GM18520 (cell line): ENCODE measurements around the gene RAB11B.
"Not testable (repeated sequence)": the region's sequence is repeated elsewhere in the genome, so short reads cannot be mapped to it uniquely, and the experiment has no call there.

Experiments used
- ATAC-seq: cut with Tn5 transposase; IDR thresholded peaks from one replicate; pipeline ENCODE4 v1.9.1; 2021; ENCODE audit not compliant: unreplicated experiment

The RAB11B gene

DNA sequence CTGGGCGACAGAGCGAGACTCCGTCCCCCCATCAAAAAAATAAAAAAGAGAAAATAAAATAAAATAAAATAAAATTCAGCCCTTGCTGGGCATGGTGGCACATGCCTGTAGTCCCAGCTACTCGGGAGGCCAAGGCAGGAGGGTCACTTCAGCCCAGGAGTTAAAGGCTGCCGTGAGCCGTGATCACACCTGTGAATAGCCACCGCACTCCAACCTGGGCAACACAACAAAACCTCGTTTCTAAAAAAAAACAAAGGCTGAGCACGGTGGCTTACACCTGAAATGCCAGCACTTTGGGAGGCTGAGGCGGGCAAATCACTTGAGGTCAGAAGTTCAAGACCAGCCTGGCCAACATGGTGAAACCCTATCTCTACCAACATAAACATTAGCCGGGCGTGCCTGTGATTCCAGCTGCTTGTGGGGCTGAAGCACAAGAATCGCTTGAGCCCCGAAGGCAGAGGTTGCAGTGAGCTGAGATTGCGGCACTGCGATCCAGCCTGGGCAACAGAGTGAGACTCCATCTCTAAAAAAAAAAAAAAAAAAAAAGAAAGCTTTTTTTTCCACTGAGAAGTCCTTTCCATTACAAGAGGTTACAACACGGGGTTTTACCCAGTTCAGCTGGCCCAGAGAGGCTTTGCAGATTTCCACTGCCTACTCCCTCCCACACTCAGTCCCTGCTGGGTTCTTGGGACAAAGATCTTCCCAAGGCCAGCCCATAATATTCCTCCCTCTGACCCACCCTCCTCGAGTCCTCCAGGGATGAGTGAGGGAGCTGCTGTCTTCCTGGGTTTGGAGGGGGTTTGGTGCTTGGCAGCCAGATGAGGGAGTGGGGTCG is 19.8 kb upstream of the RAB11B start:
- no peak for ATAC-seq

- ATAC-seq, result no peak
Measured at GRCh38 chr19:8371011-8371804, 19.0 kb upstream of the RAB11B start.

DNA sequence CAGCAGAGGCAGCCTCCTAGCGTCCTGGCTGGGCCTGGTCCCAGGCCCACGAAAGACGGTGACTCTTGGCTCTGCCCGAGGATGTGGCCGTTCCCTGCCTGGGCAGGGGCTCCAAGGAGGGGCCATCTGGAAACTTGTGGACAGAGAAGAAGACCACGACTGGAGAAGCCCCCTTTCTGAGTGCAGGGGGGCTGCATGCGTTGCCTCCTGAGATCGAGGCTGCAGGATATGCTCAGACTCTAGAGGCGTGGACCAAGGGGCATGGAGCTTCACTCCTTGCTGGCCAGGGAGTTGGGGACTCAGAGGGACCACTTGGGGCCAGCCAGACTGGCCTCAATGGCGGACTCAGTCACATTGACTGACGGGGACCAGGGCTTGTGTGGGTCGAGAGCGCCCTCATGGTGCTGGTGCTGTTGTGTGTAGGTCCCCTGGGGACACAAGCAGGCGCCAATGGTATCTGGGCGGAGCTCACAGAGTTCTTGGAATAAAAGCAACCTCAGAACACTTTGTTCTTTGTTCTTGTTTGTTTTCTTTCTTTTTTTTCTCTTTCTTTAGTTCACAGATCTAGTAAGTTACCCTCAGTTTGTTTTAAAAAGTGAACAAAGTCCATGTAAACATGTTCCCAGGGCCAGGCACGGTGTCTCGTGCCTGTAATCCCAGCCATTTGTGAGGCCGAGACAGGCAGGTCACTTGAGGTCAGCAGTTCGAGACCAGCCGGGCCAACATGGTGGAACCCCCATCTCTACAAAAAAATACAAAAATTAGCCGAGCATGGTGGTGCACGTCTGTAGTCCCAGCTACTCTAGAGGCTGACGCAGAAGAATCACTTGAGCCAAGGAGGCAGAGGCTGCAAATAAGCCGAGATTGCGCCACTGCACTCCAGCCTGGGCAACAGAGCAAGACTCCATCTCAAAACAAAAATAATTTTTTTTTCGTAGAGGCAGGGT is 16.0 kb upstream of the RAB11B start:
- no peak for ATAC-seq

DNA sequence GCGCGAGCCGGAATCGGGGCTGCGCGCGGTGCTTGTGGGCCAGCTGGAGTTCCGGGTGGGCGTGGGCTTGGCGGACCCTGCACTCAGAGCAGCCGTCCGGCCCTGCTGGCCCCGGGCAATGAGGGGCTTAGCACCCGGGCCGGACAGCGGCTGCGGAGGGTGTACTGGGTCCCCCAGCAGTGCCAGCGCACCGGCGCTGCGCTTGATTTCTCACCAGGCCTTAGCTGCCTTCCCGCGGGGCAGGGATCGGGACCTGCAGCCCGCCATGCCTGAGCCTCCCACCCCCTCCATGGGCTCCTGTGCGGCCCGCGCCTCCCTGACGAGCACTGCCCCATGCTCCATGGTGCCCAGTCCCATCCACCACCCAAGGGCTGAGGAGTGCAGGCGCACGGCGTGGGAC is 14.4 kb upstream of the RAB11B start:
- ATAC-seq, result not testable (repeated sequence)

GRCh38 chr19:8376373-8376974 is 13.7 kb upstream of the RAB11B start:
- not testable (repeated sequence) for ATAC-seq

DNA sequence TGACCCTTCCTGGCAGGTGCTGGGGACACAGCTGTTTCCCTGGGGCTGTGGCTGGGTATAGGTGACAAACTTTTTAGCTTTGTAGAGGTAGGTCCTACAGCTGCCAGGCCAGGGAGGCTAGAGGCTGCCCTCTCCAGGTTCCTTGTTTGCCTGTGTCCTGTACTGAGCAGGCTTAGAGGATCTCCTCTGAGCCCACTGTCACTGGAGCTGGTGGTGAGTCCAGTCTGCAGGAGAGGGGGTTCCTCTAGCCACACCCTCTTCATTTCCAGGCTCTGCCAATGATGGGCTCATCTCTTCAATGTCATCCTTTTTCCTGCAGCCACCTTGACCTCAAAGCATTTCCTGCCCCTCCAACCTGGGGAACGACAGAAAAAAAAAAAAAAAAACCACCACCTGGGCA is 12.6 kb upstream of the RAB11B start:
- ATAC-seq, result no peak

- ATAC-seq, result not testable (repeated sequence)
Measured at GRCh38 chr19:8379156-8379891, 10.8 kb upstream of the RAB11B start.

DNA sequence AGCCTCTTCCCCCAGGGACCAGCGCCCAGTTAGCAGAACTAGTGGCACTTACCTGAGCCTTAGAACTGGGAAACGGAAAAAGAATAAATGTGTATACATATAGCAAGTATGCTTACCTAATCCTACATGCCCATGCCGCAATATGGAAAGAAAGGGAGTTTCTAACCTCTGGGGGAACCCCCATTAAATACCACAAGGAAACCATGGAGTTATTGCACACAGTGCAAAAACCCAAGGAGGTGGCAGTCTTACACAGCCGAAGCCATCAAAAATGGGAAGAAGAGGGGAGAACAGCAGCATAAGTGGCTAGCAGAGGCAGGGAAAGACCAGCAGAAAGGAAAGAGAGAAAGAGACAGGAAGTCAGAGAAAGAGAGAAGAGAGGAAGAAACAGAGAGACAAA is 5.6 kb upstream of the RAB11B start:
- ATAC-seq, result not testable (repeated sequence)

DNA sequence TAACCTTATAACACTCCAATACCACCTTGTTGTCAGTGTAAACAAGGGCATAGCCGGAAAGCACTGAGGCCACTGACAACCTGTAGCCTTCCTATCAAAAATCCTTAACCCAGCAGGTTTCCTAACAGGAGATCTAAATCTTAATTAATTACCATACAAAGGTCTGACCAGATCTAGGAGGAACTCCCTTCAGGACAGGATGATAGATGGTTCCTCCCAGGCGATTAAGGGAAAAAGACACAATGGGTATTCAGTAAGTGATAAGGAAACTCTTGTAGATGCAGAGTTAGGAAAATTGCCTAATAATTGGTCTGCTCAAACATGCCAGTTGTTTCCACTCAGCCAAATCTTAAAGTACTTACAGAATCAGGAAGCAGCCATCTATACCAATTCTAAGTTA is 5.1 kb upstream of the RAB11B start:
- not testable (repeated sequence) for ATAC-seq

- ATAC-seq, result not testable (repeated sequence)
Measured at GRCh38 chr19:8385566-8385965, 4.6 kb upstream of the RAB11B start.

DNA sequence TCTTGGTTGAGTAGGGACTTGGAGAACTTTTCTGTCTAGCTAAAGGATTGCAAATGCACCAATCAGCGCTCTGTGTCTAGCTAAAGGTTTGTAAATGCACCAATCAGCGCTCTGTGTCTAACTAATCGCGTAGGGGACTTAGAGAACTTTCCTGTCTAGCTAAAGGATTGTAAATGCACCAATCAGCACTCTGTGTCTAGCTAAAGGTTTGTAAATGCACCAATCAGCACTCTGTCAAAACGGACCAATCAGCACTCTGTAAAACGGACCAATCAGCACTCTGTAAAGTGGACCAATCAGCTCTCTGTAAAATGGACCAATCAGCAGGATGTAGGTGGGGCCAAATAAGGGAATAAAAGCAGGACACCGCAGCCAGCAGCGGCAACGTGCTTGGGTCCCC is 3.7 kb upstream of the RAB11B start:
- not testable (repeated sequence) for ATAC-seq

DNA sequence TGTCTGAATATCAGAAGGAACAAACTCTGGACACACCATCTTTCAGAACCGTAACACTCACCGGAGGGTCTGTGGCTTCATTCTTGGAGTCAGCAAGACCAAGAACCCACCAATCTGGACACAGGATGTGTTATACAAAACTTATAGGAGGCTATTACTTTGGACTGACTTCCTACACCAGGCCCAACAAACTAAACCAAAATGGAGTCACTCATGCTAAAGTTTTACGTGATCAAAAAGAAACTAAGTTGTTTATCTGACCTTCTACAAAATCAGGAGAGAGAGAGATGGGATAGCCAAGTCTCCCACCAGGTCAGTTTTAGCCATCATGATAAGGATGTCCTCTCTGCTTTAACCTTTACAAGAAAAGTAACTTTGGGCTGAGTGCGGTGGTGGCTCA is 3.2 kb upstream of the RAB11B start:
- ATAC-seq, result no peak

GRCh38 chr19:8387688-8388611 is 2.2 kb upstream of the RAB11B start:
- ATAC-seq, result no peak

GRCh38 chr19:8388612-8388958 is 1.6 kb upstream of the RAB11B start:
- ATAC-seq, result no peak

- no peak for ATAC-seq
Measured at GRCh38 chr19:8390617-8390981, 439 bp downstream of the RAB11B start.

GRCh38 chr19:8391198-8392016 is 1.2 kb downstream of the RAB11B start:
- no peak for ATAC-seq

DNA sequence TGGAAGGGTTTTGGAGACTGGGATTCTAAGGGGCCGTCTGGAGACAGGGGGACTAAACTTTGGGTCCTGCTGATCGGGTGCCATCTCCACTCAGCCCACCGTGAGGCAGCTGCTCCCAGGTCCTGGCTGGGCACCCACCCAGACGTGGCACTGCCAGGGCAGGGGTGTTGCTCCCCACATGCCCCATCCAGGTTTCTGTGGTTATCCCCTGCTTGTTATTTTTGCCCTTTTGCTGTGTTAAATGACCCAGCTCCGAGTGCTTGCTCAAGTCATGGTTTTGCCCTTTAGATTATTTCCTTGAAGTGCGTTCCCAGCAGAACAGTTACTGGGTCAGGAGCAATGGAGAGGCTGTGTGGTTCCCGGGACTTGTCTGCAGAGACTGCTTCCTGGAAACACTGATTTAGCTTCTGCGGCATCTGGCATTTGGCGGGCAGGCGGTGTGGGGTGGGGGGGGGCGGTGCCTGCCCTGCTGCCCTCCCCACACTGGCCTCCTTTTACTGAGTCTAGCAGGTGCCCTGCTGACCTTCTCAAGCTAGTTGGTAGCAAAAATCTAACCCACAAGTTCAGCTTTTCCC is 1.9 kb downstream of the RAB11B start:
- no peak for ATAC-seq
